ACHN (cell line): Measurements from ENCODE around the gene XKR7.
"Not testable (repeated sequence)": the region's sequence is repeated elsewhere in the genome, so short reads cannot be mapped to it uniquely, and the experiment has no call there.

Experiments used
- DNase-seq: peaks from one replicate; pipeline ENCODE4 v3.0.0-alpha.2; 2015
- in situ Hi-C: cut with HindIII; loops from 2 replicates; pipeline ENCODE4 v1.10.0; 2017; ENCODE audit warnings: low sequenced_read_pairs, low pct_ligation_motif_present, low pct_unique_long_range_greater_than_20kb

Gene XKR7

DNA sequence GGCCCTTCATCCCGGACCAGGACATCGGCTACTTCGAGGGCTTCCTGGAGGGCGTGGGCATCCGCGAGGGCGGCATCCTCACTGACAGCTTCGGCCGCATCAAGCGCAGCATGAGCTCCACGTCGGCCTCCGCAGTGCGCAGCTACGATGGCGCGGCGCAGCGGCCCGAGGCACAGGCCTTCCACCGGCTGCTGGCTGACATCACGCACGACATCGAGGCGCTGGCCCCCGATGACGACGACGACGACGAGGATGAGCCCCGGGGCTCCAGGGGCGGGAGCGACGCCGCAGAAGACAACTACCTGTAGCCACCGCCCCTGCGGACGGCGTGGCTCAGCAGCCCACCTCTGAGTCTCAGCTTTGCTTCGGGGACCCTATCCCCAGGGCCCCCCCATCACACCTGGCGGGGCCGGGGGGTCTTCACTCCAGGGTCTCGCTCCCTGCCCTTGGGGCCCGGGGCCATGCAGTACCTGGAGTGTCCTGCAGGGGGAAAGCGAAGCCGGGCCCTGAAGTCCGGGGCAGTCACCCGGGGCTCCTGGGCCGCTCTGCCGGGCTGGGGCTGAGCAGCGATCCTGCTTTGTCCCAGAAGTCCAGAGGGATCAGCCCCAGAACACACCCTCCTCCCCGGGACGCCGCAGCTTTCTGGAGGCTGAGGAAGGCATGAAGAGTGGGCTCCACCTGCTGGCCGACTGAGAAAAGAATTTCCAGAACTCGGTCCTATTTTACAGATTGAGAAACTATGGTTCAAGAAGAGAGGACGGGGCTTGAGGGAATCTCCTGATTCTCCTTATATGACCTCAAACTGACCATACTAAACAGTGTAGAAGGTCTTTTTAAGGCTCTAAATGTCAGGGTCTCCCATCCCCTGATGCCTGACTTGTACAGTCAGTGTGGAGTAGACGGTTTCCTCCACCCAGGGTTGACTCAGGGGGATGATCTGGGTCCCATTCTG is 63.3 kb downstream of the XKR7 start:
- in situ Hi-C loops: no loop called here
- peak; percentile 88 for DNase-seq

DNA sequence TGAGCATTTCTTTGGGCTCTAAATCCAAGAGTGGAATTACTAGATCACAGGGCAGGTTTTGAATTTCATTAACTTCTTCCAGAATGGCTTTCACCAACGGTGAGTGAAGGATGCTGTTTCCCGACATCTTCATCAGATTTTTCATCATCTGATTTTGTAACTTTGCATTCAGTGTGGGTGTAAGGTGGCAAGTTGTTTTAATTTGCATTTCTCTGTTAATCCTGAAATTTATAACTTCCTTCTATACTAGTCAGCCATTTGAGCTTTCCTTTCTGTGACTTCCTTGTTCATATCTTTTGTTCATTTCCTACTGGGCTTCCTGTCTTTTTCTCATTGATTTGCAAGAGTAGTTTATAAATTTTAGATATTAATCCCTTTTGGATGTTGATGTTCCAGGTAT is 65.4 kb downstream of the XKR7 start:
- in situ Hi-C loops: no loop called here

DNA sequence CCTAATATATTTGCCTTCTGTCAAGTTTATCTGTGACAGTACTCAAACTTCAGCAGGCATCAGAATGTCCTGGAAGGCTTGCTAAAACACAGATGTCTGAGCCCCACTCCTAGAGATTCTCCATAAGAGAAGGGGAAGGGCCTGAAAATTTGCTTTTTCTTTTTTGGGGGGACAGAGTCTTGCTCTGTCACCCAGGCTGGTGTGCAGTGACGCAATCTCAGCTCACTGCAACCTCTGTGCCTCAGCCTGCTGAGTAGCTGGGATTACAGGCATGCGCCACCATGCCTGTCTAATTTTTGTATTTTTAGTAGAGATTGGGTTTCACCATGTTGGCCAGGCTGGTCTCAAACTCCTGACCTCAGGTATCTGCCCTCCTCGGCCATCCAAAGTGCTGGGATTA is 65.8 kb downstream of the XKR7 start:
- DNase-seq, in situ Hi-C loops: not testable (repeated sequence)

More for the DNA sequence above, 65.4 kb downstream of the XKR7 start:
- no peak for DNase-seq

DNA sequence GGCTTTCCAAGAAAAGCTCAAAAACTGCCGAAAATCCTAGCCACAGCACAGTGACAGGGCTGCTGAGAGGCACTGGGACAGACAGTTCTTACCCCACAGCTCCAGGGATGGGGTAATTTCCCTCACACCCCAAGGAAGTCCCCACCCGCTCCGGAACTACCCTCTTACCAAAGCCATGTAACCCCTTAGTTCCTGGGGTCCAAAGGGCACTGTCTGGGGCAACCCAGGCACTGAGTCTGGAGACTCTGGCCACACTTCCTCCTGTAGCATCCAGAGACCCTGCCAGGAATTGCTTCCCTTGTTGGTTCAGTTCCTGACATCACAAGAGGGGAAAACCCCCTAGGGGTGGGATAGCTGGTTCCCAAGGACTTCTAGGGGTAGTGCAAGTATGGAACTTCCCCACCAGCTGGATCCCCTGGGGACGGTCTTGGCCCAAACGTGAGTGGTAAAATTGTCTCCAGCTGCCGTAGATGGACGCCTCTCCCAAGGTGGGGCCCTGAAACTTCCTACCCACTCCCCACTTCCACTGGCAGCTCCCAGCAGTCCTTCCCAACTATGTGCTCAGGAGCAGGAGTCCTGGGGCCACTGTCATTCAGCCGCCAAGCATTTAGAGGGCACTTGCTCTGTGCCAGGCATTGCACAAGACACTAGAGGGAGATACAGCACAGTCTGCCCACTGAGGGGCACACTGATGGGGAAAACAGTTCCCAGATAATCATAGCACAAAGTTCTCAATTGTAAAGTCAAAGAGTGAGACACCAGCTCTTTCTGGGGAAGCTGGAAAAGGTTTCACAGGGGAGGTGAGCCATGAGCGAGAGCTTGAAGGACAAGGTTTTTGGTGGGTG is 66.9 kb downstream of the XKR7 start:
- no peak for DNase-seq
- in situ Hi-C loops: no loop called here

DNA sequence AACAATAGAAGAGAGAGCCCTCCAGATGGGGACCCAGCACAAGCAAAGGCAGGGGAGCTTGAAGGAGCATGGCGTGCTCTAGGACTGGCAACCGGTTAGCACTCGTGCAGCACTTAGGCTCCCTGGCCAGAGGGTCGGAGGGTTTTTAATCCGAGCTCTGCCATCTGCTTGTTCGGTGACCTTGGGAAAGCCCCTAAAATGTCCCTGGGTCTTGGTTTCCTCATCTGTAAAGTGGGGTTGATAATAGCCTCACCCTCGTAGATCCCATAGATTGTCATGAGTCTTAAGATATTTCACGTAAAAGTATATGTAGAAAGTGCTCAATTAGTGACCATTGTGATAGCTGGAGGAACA is 67.5 kb downstream of the XKR7 start:
- DNase-seq: no peak
- in situ Hi-C loops: no loop called here

DNA sequence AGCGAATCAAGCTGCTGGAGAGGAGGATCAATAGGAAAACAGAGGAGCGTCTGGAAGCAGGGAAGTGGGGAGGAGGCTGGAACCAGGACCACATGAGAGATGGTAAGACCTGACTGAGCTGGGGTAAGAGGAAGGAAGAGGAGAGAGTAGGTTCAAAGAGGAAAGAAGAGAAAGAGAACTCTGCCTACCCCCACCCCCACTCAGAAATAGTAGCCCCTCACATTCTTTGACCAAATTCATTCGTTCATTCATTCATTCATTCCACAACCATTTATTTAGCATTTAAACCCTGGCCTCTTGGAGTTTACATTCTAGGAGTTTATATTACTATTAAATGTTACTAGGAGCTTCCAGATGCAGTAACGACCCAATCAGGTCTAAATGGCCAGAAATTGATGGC is 68.3 kb downstream of the XKR7 start:
- in situ Hi-C loops: no loop called here
- DNase-seq: no peak

DNA sequence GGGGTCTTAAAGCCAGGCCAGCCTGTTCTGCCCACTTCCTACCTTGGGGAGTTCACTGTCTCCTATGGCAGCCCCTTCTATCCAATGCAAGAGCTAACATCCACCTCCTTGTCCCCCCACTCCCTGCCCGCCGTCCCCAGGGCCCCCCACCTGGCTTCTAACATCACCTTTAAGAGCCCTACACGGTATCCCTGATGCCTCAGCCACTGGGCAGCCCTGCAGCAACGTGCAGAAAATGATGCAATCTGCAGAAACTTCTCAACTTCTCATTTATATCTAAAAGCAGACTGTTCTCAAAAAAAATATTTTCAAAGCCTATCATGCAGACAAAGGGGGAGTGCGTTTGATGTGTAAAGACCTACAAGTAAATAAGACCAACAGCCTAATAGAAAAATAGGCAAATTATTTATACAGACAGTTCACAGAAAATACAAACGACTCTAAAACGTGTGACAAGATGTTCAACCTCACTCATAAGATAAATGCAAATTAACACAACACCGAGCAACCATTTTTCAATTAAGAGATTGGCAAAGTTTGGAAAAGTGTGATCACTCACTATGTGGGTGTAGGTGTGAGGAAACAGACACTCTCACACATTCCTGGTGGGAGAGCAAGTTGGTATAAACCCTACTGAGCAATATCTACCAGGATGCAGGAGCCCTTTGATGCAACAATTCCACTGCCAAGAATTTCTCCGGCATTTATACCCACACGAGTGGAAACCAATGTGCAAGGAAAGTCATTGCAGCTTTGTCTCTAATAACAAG is 69.0 kb downstream of the XKR7 start:
- in situ Hi-C loops: no loop called here
- peak; percentile 17 for DNase-seq

DNA sequence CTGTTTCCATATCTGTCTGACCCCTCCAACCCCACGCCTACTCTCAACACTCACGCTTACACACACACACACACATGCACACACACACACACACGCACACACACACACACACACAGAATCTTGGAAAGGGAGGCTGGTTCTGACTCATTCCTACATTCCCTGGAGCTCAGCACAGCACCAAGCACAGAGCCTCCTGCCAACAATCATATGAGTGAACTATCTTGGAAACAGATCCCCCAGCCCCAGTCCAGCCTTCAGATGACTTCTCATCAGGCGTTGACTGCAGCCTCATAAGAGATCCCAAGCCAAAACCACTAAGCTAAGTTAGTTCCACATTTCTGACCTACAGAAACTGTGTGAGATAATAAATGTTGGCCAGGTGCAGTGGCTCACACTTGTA is 70.0 kb downstream of the XKR7 start:
- in situ Hi-C loops: no loop called here
- no peak for DNase-seq

DNA sequence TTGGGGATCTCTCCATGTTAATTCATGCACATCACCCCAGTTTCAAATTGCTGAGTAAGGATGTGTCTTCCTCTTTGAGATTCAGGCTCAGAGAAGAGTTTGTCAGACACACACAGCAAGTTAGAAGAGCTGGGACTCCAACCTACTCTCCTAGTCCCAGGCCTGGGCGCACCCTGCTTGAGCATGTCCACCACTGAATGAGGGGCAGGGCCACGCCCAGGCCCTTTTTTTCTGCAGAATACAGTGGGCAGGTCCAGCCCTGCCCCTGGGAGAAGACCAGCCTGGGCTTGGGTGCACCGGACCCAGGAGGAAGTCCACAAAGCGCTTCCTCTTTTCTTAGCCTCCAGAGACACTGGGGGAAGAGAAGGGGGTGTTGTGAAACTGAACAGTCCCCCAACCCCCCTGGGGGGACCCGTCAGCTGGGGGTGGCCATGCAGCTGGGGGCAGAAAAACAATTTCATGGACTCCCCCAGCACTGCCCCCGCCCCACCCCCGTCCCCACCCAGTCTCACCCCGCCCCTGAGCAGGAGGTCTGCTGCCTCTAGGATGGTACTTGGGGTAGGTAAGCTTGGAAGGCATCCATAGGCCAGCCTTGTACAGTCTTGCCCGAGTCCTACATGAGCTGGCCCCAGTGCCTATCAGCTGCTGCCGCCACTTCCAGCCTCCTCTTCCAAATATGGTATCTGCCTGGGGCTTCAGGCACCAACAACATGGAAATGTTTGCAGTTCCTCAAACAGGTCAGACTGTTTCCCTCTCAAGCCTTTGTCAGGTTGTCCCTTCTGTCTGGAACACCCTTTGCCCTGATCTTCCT is 72.4 kb downstream of the XKR7 start:
- DNase-seq: no peak
- in situ Hi-C loops: no loop called here

DNA sequence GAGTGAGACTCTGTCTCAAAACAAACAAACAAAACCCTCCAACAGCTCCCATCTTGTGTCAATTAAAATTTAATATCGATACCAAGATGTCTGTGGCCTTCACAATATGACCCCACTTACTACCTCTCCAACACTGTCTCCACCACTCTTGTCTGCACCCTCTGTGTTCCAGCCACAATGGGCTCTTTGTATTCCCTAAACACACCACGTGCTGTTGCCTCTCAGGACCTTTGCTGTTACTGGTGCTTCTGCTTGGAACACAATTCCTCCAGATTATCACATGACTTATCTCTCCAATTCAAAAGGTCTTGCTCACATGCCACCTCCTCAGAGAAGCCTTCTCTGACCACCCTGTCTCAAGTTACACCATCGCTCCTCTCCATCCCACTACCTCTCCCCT is 78.0 kb downstream of the XKR7 start:
- in situ Hi-C loops: no loop called here
- DNase-seq: no peak

DNA sequence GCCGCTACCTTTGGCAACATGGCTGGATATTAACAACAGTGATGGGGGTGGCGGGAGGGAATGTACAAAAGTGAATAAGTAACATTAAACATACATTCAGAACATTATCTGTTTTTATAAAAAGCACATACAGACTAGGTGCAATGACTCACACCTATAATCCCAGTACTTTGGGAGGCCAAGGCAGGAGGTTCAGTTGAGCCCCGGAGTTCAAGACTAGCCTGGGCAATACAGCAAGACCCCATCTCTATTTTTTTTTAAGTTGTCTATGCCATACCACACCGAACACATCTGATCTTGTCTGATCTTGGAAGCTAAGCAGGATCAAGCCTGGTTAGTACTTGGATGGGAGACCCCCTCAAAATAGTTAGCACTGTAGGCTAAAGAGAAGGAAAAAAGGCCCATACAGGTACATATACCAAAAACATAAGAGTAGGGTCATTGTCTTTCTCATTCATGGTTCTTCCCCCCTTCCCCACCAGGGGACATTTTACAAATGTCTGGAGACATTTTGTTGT is 82.4 kb downstream of the XKR7 start:
- in situ Hi-C loops: no loop called here
- no peak for DNase-seq

DNA sequence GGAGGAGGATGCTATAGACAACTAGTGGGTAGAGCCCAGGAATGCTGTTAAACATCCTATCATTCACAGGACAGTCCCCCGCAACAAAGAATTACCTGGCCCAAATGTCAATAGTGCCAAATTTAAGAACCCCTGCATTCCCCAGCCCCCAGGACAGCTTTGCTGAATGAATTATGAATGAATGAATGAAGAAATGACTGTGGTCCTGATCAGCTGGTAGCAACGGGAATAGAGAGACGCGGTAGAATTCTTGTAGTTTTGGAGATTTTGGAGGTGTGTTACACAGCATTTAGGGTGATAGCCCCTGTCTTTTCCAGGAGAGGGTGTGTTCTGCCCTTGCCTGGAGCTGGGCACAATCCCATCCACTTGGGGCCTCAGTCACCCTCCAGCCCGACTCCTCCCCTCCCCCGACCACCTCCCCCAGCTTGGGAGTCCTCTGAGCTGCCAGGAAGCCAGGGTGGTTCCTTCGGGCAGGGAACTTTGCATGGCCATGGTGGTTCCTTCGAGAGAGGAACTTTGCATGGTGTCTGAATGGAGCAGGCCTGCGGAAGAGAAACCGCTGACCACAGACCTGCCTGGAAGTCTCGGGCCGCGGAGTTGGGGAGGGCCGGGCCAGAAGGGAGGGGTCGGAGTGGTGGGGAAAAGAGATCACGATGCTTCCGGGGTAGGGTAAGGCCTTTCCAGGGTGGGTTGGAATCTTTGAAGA is 83.1 kb downstream of the XKR7 start:
- in situ Hi-C loops: no loop called here
- DNase-seq: no peak

DNA sequence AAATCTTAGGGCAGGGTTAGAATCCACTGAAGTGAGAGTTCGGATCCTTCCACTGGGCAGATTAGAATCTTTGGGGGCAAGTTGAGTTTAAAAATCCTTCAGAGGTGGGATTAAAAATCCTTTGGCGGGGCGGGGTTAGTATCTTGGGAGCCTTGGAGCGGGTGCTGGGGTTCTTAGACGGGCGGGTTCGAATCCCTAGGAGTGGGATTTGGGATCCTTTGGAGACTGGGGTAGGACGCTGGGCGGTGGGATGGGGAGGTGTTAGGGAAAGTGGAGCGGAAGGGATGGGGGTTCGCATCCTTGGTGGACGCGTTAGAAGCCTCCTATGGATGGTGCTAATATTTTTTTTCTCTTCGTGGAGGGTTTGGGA is 83.8 kb downstream of the XKR7 start:
- in situ Hi-C loops: no loop called here

DNA sequence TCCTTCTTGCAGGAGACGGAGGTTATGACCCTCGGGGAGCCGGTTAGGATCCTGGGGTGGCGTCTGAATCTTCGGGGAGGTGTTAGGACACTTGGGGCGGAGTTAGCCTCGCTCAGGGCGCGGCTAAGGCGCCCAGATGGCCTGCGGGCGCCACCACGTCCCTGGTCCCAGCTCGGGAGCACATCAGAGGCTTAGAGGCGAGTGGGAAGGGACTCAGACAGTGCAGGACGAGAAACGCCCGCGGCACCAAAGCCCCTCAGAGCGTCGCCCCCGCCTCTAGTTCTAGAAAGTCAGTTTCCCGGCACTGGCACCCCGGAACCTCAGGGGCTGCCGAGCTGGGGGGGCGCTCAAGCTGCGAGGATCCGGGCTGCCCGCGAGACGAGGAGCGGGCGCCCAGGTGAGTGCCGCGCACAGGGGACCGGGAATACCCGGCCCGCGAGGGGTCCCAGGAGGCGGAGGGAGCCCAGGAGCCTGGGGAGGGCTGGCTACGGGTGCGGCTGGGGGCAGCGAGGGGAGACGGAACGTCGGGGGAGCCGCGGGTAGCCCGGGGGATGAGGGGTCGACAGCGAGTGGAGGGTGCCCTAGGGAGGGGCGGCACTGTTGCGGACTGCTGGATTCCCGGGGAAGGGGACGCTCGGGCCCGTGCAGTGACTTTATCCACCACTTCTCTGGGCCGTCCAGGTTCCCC is 84.3 kb downstream of the XKR7 start, which contains the start of gene HCK:
TSS of gene HCK (plus strand) at position 153 of the 688 bp plus-strand sequence.
- no peak for DNase-seq
- in situ Hi-C loops: no loop called here

More for the DNA sequence above, 83.8 kb downstream of the XKR7 start:
- no peak for DNase-seq

DNA sequence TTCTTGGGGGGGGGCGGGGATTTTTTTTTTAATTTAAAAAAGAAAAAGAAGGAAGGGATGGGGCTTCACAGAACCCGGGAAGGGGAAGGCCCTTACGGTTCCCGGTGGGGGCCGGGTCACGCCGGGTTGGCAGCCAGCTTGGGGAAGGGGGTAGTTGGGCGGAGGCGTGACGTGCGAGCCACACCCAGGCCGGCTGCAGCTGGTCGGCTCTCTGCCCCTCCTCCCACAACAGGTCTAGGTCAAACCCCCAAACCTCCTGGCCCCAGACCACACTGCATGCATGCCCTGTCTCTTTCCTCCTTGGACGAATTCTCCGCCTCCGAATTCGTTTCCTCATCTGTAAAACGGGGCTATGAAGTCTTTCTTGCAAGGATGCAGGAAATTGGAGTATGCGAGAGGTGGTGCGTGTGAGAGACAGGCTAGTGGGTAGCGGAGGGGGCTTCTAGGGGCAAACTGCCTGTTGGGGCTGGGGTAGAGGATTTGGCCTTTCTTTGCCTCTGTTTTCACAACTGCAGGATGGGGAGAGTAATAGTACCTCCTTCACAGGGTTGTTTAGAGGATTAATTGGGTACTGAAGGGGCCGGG is 84.9 kb downstream of the XKR7 start:
- DNase-seq: no peak
- in situ Hi-C loops: no loop called here
